Measurements from ENCODE around the gene TSPAN5.

DNA sequence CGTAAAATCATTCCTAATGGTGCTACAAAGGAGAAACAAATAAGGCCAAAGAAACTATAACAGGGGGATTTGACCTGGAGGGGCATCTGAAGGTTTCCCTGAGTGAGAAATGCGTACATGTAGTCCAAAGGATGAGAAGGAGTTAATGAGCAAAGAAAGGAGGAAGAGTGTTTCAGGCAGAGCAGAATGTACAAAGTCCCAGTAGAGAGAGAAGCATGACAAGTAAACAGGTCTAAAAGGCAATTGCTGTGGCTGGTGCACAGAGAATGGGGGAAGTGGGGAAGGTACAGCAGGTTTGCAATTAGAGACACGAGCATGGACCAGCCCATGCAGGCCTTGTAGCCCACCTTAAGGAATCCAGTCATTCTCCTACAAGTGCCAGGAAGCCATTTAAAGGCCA lies 145.5 kb downstream of the TSPAN5 start:
- TF ChIP-seq, protein P1, sequence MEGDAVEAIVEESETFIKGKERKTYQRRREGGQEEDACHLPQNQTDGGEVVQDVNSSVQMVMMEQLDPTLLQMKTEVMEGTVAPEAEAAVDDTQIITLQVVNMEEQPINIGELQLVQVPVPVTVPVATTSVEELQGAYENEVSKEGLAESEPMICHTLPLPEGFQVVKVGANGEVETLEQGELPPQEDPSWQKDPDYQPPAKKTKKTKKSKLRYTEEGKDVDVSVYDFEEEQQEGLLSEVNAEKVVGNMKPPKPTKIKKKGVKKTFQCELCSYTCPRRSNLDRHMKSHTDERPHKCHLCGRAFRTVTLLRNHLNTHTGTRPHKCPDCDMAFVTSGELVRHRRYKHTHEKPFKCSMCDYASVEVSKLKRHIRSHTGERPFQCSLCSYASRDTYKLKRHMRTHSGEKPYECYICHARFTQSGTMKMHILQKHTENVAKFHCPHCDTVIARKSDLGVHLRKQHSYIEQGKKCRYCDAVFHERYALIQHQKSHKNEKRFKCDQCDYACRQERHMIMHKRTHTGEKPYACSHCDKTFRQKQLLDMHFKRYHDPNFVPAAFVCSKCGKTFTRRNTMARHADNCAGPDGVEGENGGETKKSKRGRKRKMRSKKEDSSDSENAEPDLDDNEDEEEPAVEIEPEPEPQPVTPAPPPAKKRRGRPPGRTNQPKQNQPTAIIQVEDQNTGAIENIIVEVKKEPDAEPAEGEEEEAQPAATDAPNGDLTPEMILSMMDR (IDR thresholded peaks at IDR 0.05): no peak
- no peak for TF ChIP-seq POLR2A (IDR thresholded peaks at IDR 0.05)
- no peak for TF ChIP-seq POLR2AphosphoS5 (IDR thresholded peaks at IDR 0.05)

All from suprapubic skin (tissue), 4 donors.